Thoracic aorta (tissue), 2 donors: ENCODE measurements around the gene LYPD4. TPM values are rescaled to one million over a fixed set of nuclear protein-coding genes. Genes with fewer than 3 reads are reported as not detected.
"Not testable (repeated sequence)": the region's sequence is repeated elsewhere in the genome, so short reads cannot be mapped to it uniquely, and the experiment has no call there.

Experiments used
- ATAC-seq: fragments of 150-250 bp; one replicate; pipeline ENCODE4 v1.8.0; 2017; ENCODE audit warnings: low read depth; ENCODE audit not compliant: insufficient number of reproducible peaks, low FRiP score
- DNase-seq: peaks from one replicate; pipeline ENCODE4 v3.0.0-alpha.2; 2020; ENCODE audit warnings: low spot score
- H3K27ac ChIP-seq, 2 donors: fragments of 200-600 bp; sonication (generic); 1 replicate in 1 of 2; 2 replicates in 1 of 2; pipeline ENCODE4 v1.5.1; 2016; ENCODE audit warnings: mild to moderate bottlenecking in 2 of 2, moderate library complexity in 2 of 2
- H3K27me3 ChIP-seq: fragments of 200-600 bp; sonication (generic); replicated peaks from 2 replicates; pipeline ENCODE4 v1.6.0; 2016; ENCODE audit warnings: mild to moderate bottlenecking; ENCODE audit not compliant: insufficient read depth
- H3K36me3 ChIP-seq: fragments of 200-600 bp; sonication (generic); one replicate; pipeline ENCODE4 v1.5.1; 2016
- H3K4me1 ChIP-seq, 2 donors: fragments of 200-600 bp; sonication (generic); 1 replicate in 1 of 2; 2 replicates in 1 of 2; pipeline versions ENCODE4 v1.5.1 to v1.6.0; 2016; ENCODE audit warnings: low read depth in 2 of 2, mild to moderate bottlenecking in 1 of 2; ENCODE audit not compliant: control insufficient read depth in 1 of 2
- H3K4me3 ChIP-seq: fragments of 200-600 bp; sonication (generic); 2 replicates; pipeline ENCODE4 v1.5.1; 2016; ENCODE audit warnings: mild to moderate bottlenecking
- H3K9me3 ChIP-seq: fragments of 200-600 bp; sonication (generic); 2 replicates; pipeline ENCODE4 v1.5.1; 2016
- total RNA-seq, 2 donors: library from RNA; depleted of rRNA; stranded (reverse); fragments of >200 nt; gene quantifications; one replicate each; pipeline versions ENCODE4 v1.1.0 to v1.2.3, GENCODE V29; 2016
- TF ChIP-seq, protein P1 (sequence below): fragments of 200-600 bp; sonication (generic); IDR thresholded peaks from one replicate; pipeline ENCODE4 v1.5.1; 2019; ENCODE audit warnings: antibody characterized with exemption

Gene LYPD4
- total RNA-seq, 2 donors from 2014 or later: not detected

DNA sequence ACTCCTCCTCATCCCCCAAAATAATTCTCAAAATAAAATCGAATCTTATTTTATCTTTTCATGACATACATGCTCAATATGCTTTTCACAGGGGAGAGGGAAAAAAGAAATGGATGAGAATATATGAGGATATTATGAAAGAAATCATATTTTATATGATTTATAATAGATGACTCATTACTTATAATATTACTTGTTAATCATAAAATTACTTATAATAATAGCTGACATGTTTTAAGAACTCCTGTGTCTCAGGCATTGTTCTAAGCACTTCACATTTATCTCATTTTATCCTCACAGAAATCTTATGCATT is 51.1 kb downstream of the LYPD4 start:
- H3K27me3 ChIP-seq: no peaks in the 10 kb centered on the region
- DNase-seq (no peak), ATAC-seq (no peak)
- no peaks in the 10 kb centered on the region for H3K36me3 ChIP-seq
- no peak overlapping the region for H3K27ac ChIP-seq
- no peak overlapping the region for H3K4me3 ChIP-seq
- TF ChIP-seq, protein P1, sequence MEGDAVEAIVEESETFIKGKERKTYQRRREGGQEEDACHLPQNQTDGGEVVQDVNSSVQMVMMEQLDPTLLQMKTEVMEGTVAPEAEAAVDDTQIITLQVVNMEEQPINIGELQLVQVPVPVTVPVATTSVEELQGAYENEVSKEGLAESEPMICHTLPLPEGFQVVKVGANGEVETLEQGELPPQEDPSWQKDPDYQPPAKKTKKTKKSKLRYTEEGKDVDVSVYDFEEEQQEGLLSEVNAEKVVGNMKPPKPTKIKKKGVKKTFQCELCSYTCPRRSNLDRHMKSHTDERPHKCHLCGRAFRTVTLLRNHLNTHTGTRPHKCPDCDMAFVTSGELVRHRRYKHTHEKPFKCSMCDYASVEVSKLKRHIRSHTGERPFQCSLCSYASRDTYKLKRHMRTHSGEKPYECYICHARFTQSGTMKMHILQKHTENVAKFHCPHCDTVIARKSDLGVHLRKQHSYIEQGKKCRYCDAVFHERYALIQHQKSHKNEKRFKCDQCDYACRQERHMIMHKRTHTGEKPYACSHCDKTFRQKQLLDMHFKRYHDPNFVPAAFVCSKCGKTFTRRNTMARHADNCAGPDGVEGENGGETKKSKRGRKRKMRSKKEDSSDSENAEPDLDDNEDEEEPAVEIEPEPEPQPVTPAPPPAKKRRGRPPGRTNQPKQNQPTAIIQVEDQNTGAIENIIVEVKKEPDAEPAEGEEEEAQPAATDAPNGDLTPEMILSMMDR: no peak
- no peaks in the 10 kb centered on the region for H3K9me3 ChIP-seq
- H3K4me1 ChIP-seq: no peaks in the 10 kb centered on the region

- no peaks in the 10 kb centered on the region for H3K36me3 ChIP-seq
- DNase-seq: no peak
- no peaks in the 10 kb centered on the region for H3K27me3 ChIP-seq
- H3K4me3 ChIP-seq: no peak overlapping the region
- H3K4me1 ChIP-seq: no peaks in the 10 kb centered on the region
- TF ChIP-seq, protein P1: no peak
- H3K9me3 ChIP-seq: no peaks in the 10 kb centered on the region
- ATAC-seq: no peak
- no peak overlapping the region for H3K27ac ChIP-seq
Measured at GRCh38 chr19:41792513-41793413, 51.7 kb downstream of the LYPD4 start.

DNA sequence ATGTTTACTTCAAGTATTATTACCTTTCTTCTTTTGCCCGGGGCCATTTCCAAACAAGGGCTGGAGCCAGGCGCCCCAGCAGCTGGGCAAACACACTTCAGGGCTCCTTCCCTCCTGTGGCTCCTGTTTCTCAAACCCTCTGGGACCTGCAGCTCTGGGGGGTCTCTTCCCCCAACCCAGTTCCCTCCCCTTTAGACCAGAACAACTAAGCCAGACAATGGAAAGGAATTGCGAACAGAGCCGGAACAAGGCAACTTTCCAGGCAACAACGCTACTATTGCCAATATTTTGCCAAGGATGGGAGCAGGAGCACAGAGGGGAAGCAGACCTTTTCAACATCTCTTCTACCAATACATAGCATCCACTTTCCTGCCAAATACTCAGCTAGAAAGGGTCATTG is 55.4 kb downstream of the LYPD4 start:
- not testable (repeated sequence) for H3K9me3 ChIP-seq, H3K36me3 ChIP-seq, ATAC-seq, H3K27me3 ChIP-seq, H3K4me3 ChIP-seq, DNase-seq, H3K27ac ChIP-seq, H3K4me1 ChIP-seq

- not testable (repeated sequence) for ATAC-seq, H3K4me1 ChIP-seq, DNase-seq, H3K4me3 ChIP-seq, H3K36me3 ChIP-seq, H3K27me3 ChIP-seq, H3K27ac ChIP-seq, H3K9me3 ChIP-seq
Measured at GRCh38 chr19:41788518-41788917, 56.0 kb downstream of the LYPD4 start.

Other genes starting within 250 kb of the LYPD4 start
- gene CEACAM4, start 217.6 kb downstream of the LYPD4 start, total RNA-seq: 1 to 10 TPM in 1 of 2 donors, not detected in 1; 4.0 TPM
- not detected for gene CEACAM7, start 156.4 kb downstream of the LYPD4 start, total RNA-seq
- gene CEACAM5, start 136.1 kb downstream of the LYPD4 start, total RNA-seq: not detected
- gene CEACAM6, start 89.2 kb downstream of the LYPD4 start, total RNA-seq: not detected
- gene CEACAM3, start 48.1 kb downstream of the LYPD4 start, total RNA-seq: not detected
- not detected for gene DMRTC2, start 359 bp upstream of the LYPD4 start, total RNA-seq
- 100 to 1,000 TPM; 347 to 429 TPM for gene RPS19, start 15.6 kb upstream of the LYPD4 start, total RNA-seq
- gene CD79A, start 32.6 kb upstream of the LYPD4 start, total RNA-seq: not detected
- gene ARHGEF1, start 38.5 kb upstream of the LYPD4 start, total RNA-seq: 100 to 1,000 TPM in 1 of 2 donors, 10 to 100 TPM in 1; 75.3 to 104 TPM
- under 1 TPM; 0.28 to 0.41 TPM for gene ERFL, start 83.8 kb upstream of the LYPD4 start, total RNA-seq
- 100 to 1,000 TPM; 130 to 332 TPM for gene RABAC1, start 114.6 kb upstream of the LYPD4 start, total RNA-seq
- gene ATP1A3, start 149.5 kb upstream of the LYPD4 start, total RNA-seq: under 1 TPM in 1 of 2 donors, not detected in 1; 0.14 TPM
- 10 to 100 TPM; 22.3 to 24.8 TPM for gene GRIK5, start 225.5 kb upstream of the LYPD4 start, total RNA-seq
- 10 to 100 TPM; 20.4 to 24.2 TPM for gene ZNF574, start 231.5 kb upstream of the LYPD4 start, total RNA-seq